IMR-90 (cell line): Measurements from ENCODE around the gene BCKDK. TPM values are rescaled to one million over a fixed set of nuclear protein-coding genes. Genes with fewer than 3 reads are reported as not detected.

Source experiments
- ATAC-seq: fragments of 200-7000 bp; cut with Tn5 transposase; 2 replicates; pipeline ENCODE4 v1.9.1; 2020; ENCODE audit warnings: low read depth, mild to moderate bottlenecking, moderate library complexity
- BruUV-seq: library from RNA; stranded (reverse); fragments of 400-500 nt; replicated peaks from 2 replicates; lab custom pipeline; 2021; lab: Mats Ljungman, UMichigan
- CTCF ChIA-PET: fragments of 300-600 bp; formaldehyde crosslinking; extraction: SDS; loops from one replicate; lab custom pipeline; 2021; ENCODE audit warnings: antibody characterized with exemption; lab: Yijun Ruan, JAX
- POLR2A ChIA-PET: fragments of 300-600 bp; sonication (Branson Sonifier 250); formaldehyde crosslinking; loops from one replicate; lab custom pipeline; 2022; ENCODE audit warnings: antibody characterized with exemption; ENCODE audit not compliant: unreplicated experiment; lab: Charles Lee
- DNase-seq: peaks from one replicate; pipeline ENCODE4 v3.0.0; 2013
- H2AFZ ChIP-seq: replicated peaks from 2 replicates; pipeline ENCODE3; 2013; ENCODE audit warnings: low read length, mild to moderate bottlenecking; ENCODE audit not compliant: poor library complexity
- H2AK5ac ChIP-seq: 2 replicates; pipeline ENCODE4 v1.6.1; 2013; ENCODE audit warnings: low read depth, low read length, inconsistent platforms
- H2AK9ac ChIP-seq: replicated peaks from 2 replicates; pipeline ENCODE3; 2013; ENCODE audit warnings: mild to moderate bottlenecking, low read depth, low read length, moderate library complexity; ENCODE audit not compliant: poor library complexity
- H2BK120ac ChIP-seq: 2 replicates; pipeline ENCODE4 v1.6.1; 2013; ENCODE audit warnings: low read depth, low read length, inconsistent platforms
- H2BK15ac ChIP-seq: 3 replicates; pipeline ENCODE4 v1.6.1; 2013; ENCODE audit warnings: low read depth, low read length, inconsistent platforms
- H2BK20ac ChIP-seq: 2 replicates; pipeline ENCODE4 v1.6.1; 2013; ENCODE audit warnings: low read depth, mild to moderate bottlenecking, inconsistent platforms, low read length, moderate library complexity
- H2BK5ac ChIP-seq: 2 replicates; pipeline ENCODE4 v1.6.1; 2013; ENCODE audit warnings: mild to moderate bottlenecking, low read depth, low read length, inconsistent platforms; ENCODE audit not compliant: poor library complexity, severe bottlenecking
- H3K14ac ChIP-seq: replicated peaks from 2 replicates; pipeline ENCODE4 v1.6.1; 2013; ENCODE audit warnings: low read depth, low read length, inconsistent platforms
- H3K18ac ChIP-seq: 2 replicates; pipeline ENCODE4 v1.6.1; 2013; ENCODE audit warnings: low read depth, low read length, control low read depth
- H3K23ac ChIP-seq: 2 replicates; pipeline ENCODE4 v1.6.1; 2013; ENCODE audit warnings: low read depth, low read length, inconsistent platforms
- H3K27ac ChIP-seq: 2 replicates; pipeline ENCODE4 v1.5.1; 2013; ENCODE audit warnings: mild to moderate bottlenecking, control low read depth, low read length; ENCODE audit not compliant: insufficient read depth
- H3K27me3 ChIP-seq: 2 replicates; pipeline ENCODE4 v1.6.1; 2013; ENCODE audit warnings: low read length; ENCODE audit not compliant: control insufficient read depth, insufficient read depth
- H3K36me3 ChIP-seq: 2 replicates; pipeline ENCODE4 v1.6.1; 2013; ENCODE audit warnings: low read length, mixed read lengths; ENCODE audit not compliant: control insufficient read depth, insufficient read depth
- H3K4ac ChIP-seq: 2 replicates; pipeline ENCODE4 v1.6.1; 2013; ENCODE audit warnings: low read depth, low read length, inconsistent platforms
- H3K4me1 ChIP-seq: 2 replicates; pipeline ENCODE4 v1.6.1; 2013; ENCODE audit warnings: low read length, mixed read lengths; ENCODE audit not compliant: control insufficient read depth, insufficient read depth
- H3K4me2 ChIP-seq: 2 replicates; pipeline ENCODE4 v1.6.1; 2013; ENCODE audit warnings: low read depth, mild to moderate bottlenecking, control low read depth, low read length, moderate library complexity
- H3K4me3 ChIP-seq: 2 replicates; pipeline ENCODE4 v1.5.1; 2013; ENCODE audit warnings: low read depth, mild to moderate bottlenecking, control low read depth, low read length, moderate library complexity; ENCODE audit not compliant: insufficient read depth
- H3K56ac ChIP-seq: 2 replicates; pipeline ENCODE4 v1.6.1; 2013; ENCODE audit warnings: low read length, inconsistent platforms; ENCODE audit not compliant: insufficient read depth; ENCODE audit errors: extremely low read depth
- H3K79me1 ChIP-seq, 2 experiments: 2 replicates each; pipeline ENCODE4 v1.6.1; 2013; ENCODE audit warnings: low read length in 2 of 2, inconsistent platforms in 1 of 2, low read depth in 1 of 2
- H3K9ac ChIP-seq: 2 replicates; pipeline ENCODE4 v1.6.1; 2013; ENCODE audit warnings: low read depth, low read length, control low read depth
- H3K9me1 ChIP-seq: 2 replicates; pipeline ENCODE4 v1.6.1; 2013; ENCODE audit warnings: low read length, inconsistent platforms; ENCODE audit not compliant: insufficient read depth
- H3K9me3 ChIP-seq: 2 replicates; pipeline ENCODE4 v1.6.1; 2013; ENCODE audit warnings: low read length; ENCODE audit not compliant: control insufficient read depth, insufficient read depth
- H4K20me1 ChIP-seq: 2 replicates; pipeline ENCODE4 v1.6.1; 2013; ENCODE audit warnings: low read length, inconsistent platforms; ENCODE audit not compliant: insufficient read depth
- H4K5ac ChIP-seq: 2 replicates; pipeline ENCODE4 v1.6.1; 2013; ENCODE audit warnings: mild to moderate bottlenecking, low read depth, low read length, control low read depth
- H4K8ac ChIP-seq, 2 experiments: 2 replicates each; pipeline ENCODE4 v1.6.1; 2013; ENCODE audit warnings: low read depth in 2 of 2, low read length in 2 of 2, control low read depth in 1 of 2, inconsistent platforms in 1 of 2
- H4K91ac ChIP-seq: 2 replicates; pipeline ENCODE4 v1.6.1; 2013; ENCODE audit warnings: low read depth, low read length, inconsistent platforms; ENCODE audit not compliant: insufficient read depth
- BHLHE40 ChIP-seq: fragments of 150-350 bp; IDR thresholded peaks from 2 replicates; pipeline ENCODE4 v1.6.1; 2016; ENCODE audit warnings: mild to moderate bottlenecking, low read depth, low read length
- CEBPB ChIP-seq: IDR thresholded peaks from 2 replicates; pipeline ENCODE4 v1.6.1; 2012; ENCODE audit warnings: low read depth, low read length, improper control_type of control experiment
- CHD1 ChIP-seq: IDR thresholded peaks from 2 replicates; pipeline ENCODE4 v1.6.1; 2012; ENCODE audit warnings: low read depth, low read length, improper control_type of control experiment
- FOS ChIP-seq: fragments of 150-350 bp; IDR thresholded peaks from 2 replicates; pipeline ENCODE4 v1.6.1; 2016; ENCODE audit warnings: low read depth, low read length
- MAFK ChIP-seq: IDR thresholded peaks from 2 replicates; pipeline ENCODE4 v1.6.1; 2012; ENCODE audit warnings: low read depth, low read length, improper control_type of control experiment
- MAZ ChIP-seq: IDR thresholded peaks from 2 replicates; pipeline ENCODE4 v1.6.1; 2012; ENCODE audit warnings: low read depth, mild to moderate bottlenecking, low read length, improper control_type of control experiment, moderate library complexity, borderline replicate concordance
- MXI1 ChIP-seq: IDR thresholded peaks from 2 replicates; pipeline ENCODE4 v1.6.1; 2012; ENCODE audit warnings: low read depth, mild to moderate bottlenecking, low read length, moderate library complexity, borderline replicate concordance
- NFE2L2 ChIP-seq: fragments of 150-350 bp; IDR thresholded peaks from 2 replicates; pipeline ENCODE4 v1.6.1; 2016; ENCODE audit warnings: low read depth, mild to moderate bottlenecking, low read length
- POLR2A ChIP-seq: IDR thresholded peaks from 2 replicates; pipeline ENCODE4 v1.6.1; 2012; ENCODE audit warnings: mild to moderate bottlenecking, low read depth, low read length
- RAD21 ChIP-seq: IDR thresholded peaks from 2 replicates; pipeline ENCODE4 v1.6.1; 2012; ENCODE audit warnings: low read length, improper control_type of control experiment
- RCOR1 ChIP-seq: IDR thresholded peaks from 2 replicates; pipeline ENCODE4 v1.6.1; 2012; ENCODE audit warnings: mild to moderate bottlenecking, low read length, improper control_type of control experiment; ENCODE audit not compliant: insufficient replicate concordance
- SMC3 ChIP-seq: fragments of 150-350 bp; IDR thresholded peaks from 2 replicates; pipeline ENCODE4 v1.6.1; 2016; ENCODE audit warnings: low read depth, mild to moderate bottlenecking, antibody characterized with exemption, low read length, moderate library complexity
- WGBS, 2 experiments: methylation state at CpG; one replicate each; pipeline versions ENCODE4 v1.1.5 to v1.1.7; 2013; ENCODE audit warnings: missing lambda C conversion rate in 2 of 2; ENCODE audit not compliant: insufficient read length in 1 of 2; ENCODE audit errors: extremely low coverage in 2 of 2; 5-methylcytosine and 5-hydroxymethylcytosine counted together
- dilution Hi-C: fragments of 300-500 bp; cut with HindIII; formaldehyde crosslinking; loops from one replicate; pipeline ENCODE4 v1.14.3; 2018; ENCODE audit warnings: low sequenced_read_pairs; ENCODE audit not compliant: unreplicated experiment
- in situ Hi-C: fragments of 300-500 bp; cut with MboI; formaldehyde crosslinking; loops from 3 replicates; pipeline ENCODE4 v1.14.3; 2019; ENCODE audit warnings: low sequenced_read_pairs, inconsistent platforms, mixed read lengths
- intact Hi-C: fragments of 100-400 bp; cut with micrococcal nuclease; formaldehyde crosslinking; loops from 2 replicates; pipeline ENCODE4 v1.10.0; 2022
- polyA plus RNA-seq, 3 experiments: library from polyadenylated mRNA; depleted of rRNA; stranded (reverse); fragments of >200 nt; gene quantifications; 2 replicates each; pipeline ENCODE4 v1.2.3, GENCODE V29; 2012; ENCODE audit warnings: low replicate concordance in 1 of 3
- total RNA-seq: library from RNA; depleted of rRNA; stranded (reverse); fragments of >200 nt; gene quantifications from 2 replicates; pipeline ENCODE4 v1.2.3, GENCODE V29; 2012
- TF ChIP-seq, protein P1 (sequence below): conservative IDR thresholded peaks from 2 replicates; pipeline ENCODE4 v1.5.1; 2012; ENCODE audit warnings: mild to moderate bottlenecking, low read depth, low read length, improper control_type of control experiment
- TF ChIP-seq, protein P2 (sequence below): fragments of 150-350 bp; IDR thresholded peaks from 2 replicates; pipeline ENCODE4 v1.6.1; 2016; ENCODE audit warnings: low read depth, mild to moderate bottlenecking, low read length, moderate library complexity, borderline replicate concordance
- TF ChIP-seq, protein P3 (sequence below): fragments of 150-350 bp; IDR thresholded peaks from 2 replicates; pipeline ENCODE4 v1.6.1; 2017; ENCODE audit warnings: mild to moderate bottlenecking, antibody characterized with exemption, low read length, low read depth

Gene BCKDK
- total and polyA plus RNA-seq, 2 of the 4 experiments (the other 2 are of a cell fraction), result 26.0 to 79.3 TPM

DNA sequence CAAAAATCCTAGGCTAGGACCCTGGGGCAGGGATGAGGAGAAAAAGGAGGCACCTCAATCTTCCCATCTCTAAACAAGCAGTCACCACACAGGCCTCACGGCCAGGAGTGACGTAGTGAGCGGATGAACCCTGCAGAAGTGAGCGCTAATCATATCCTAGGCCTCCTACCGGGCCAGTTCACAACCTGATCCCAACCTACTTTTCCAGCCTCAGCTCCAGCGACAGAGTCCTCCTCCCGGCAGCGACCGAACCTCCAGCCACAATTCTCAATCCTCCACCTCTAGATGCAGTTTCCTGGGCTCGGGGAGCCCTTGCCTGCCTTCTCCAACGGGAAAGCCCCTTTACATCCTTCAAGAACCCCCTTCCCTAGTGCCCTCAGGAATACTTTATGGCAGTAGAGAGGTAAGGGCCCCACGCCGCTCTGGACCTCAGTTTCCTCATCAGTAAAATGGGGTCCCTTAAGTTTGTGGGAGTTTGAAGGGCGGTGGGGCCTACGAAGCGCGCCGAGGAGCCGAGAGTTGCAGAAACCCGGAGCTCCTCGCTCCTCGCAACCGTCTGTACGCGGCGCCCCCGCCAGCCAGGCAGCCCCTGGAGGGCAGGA lies 35.5 kb upstream of the BCKDK start:
- peak; percentile 4 for ATAC-seq
- H4K5ac ChIP-seq, result peak overlapping the region; percentile 95
- H3K56ac ChIP-seq, result peak overlapping the region; percentile 87
- H3K9ac ChIP-seq, result peak overlapping the region; percentile 96
- H3K4me1 ChIP-seq, result peaks cover 6% of the 10 kb centered on the region
- intact Hi-C loops, result loop anchor here (1.0 to 10.0 kb wide), 3 partner anchors 39 to 118 kb away; partner anchors contain the start of genes SETD1A and STX4
- H4K8ac ChIP-seq, result peak overlapping the region; percentile 83 to 98
- peak overlapping the region; percentile 100 for H3K4ac ChIP-seq
- in situ Hi-C loops, result loop anchor here (10.0 kb wide), 1 partner anchor 392 kb away; no protein-coding TSS in a partner anchor
- peak overlapping the region; percentile 81 for H3K4me3 ChIP-seq
- H3K9me3 ChIP-seq, result no peaks in the 10 kb centered on the region
- peak overlapping the region; percentile 98 for H2AK9ac ChIP-seq
- H3K79me1 ChIP-seq, result peaks cover 9 to 53% of the 10 kb centered on the region in 2 experiments
- BruUV-seq, result no TSS peak
- H2BK5ac ChIP-seq, result peak overlapping the region; percentile 88
- H3K36me3 ChIP-seq, result peaks cover 15% of the 10 kb centered on the region
- peak; percentile 69 for DNase-seq
- peak overlapping the region; percentile 88 for H3K4me2 ChIP-seq
- H2AK5ac ChIP-seq, result peak overlapping the region; percentile 93
- peak overlapping the region; percentile 91 for H2AFZ ChIP-seq
- peak overlapping the region; percentile 93 for H4K91ac ChIP-seq
- H3K14ac ChIP-seq, result peak overlapping the region; percentile 98
- peak overlapping the region; percentile 90 for H3K27ac ChIP-seq
- 0% methylated on average over 5 of the region's 27 CpGs; no CpG with 5 or more reads in 1 of the 2 experiments for WGBS, 2 experiments
- H4K20me1 ChIP-seq, result no peaks in the 10 kb centered on the region; the same call in 1 of the 2 replicates
- H2BK20ac ChIP-seq, result no peak overlapping the region
- ChIA-PET POLR2A (interaction anchor here (1.3 to 1.9 kb wide), 2 partner anchors 14 to 89 kb away, joined by 3 to 6 read pairs; no protein-coding TSS in a partner anchor), CTCF (no interaction called here)
- 0 out of 2 replicates have a peak, but pooled peaks cover 6% of the 10 kb centered on the region for H3K9me1 ChIP-seq
- H3K18ac ChIP-seq, result peak overlapping the region; percentile 77
- dilution Hi-C loops, result no loop called here
- H3K23ac ChIP-seq, result peak overlapping the region; percentile 92
- 0 out of 3 replicates have a peak overlapping the region, but pooled peaks have one; percentile 4 for H2BK15ac ChIP-seq
- H2BK120ac ChIP-seq, result peak overlapping the region; percentile 89
- no peaks in the 10 kb centered on the region for H3K27me3 ChIP-seq
- no peak for TF ChIP-seq SMC3
- TF ChIP-seq, protein P1, sequence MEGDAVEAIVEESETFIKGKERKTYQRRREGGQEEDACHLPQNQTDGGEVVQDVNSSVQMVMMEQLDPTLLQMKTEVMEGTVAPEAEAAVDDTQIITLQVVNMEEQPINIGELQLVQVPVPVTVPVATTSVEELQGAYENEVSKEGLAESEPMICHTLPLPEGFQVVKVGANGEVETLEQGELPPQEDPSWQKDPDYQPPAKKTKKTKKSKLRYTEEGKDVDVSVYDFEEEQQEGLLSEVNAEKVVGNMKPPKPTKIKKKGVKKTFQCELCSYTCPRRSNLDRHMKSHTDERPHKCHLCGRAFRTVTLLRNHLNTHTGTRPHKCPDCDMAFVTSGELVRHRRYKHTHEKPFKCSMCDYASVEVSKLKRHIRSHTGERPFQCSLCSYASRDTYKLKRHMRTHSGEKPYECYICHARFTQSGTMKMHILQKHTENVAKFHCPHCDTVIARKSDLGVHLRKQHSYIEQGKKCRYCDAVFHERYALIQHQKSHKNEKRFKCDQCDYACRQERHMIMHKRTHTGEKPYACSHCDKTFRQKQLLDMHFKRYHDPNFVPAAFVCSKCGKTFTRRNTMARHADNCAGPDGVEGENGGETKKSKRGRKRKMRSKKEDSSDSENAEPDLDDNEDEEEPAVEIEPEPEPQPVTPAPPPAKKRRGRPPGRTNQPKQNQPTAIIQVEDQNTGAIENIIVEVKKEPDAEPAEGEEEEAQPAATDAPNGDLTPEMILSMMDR, result no peak
- no peak for TF ChIP-seq RCOR1
- TF ChIP-seq CHD1, result no peak
- no peak for TF ChIP-seq MAZ
- TF ChIP-seq, protein P2, sequence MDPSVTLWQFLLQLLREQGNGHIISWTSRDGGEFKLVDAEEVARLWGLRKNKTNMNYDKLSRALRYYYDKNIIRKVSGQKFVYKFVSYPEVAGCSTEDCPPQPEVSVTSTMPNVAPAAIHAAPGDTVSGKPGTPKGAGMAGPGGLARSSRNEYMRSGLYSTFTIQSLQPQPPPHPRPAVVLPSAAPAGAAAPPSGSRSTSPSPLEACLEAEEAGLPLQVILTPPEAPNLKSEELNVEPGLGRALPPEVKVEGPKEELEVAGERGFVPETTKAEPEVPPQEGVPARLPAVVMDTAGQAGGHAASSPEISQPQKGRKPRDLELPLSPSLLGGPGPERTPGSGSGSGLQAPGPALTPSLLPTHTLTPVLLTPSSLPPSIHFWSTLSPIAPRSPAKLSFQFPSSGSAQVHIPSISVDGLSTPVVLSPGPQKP, result no peak
- no peak for TF ChIP-seq RAD21
- TF ChIP-seq NFE2L2, result no peak
- TF ChIP-seq POLR2A, result no peak
- no peak for TF ChIP-seq BHLHE40
- no peak for TF ChIP-seq CEBPB
- no peak for TF ChIP-seq FOS
- TF ChIP-seq, protein P3, sequence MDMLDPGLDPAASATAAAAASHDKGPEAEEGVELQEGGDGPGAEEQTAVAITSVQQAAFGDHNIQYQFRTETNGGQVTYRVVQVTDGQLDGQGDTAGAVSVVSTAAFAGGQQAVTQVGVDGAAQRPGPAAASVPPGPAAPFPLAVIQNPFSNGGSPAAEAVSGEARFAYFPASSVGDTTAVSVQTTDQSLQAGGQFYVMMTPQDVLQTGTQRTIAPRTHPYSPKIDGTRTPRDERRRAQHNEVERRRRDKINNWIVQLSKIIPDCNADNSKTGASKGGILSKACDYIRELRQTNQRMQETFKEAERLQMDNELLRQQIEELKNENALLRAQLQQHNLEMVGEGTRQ, result no peak
- TF ChIP-seq MAFK, result no peak
- no peak for TF ChIP-seq MXI1
